ENCODE results near the gene SENP2.
"Not testable (repeated sequence)": the region's sequence is repeated elsewhere in the genome, so short reads cannot be mapped to it uniquely, and the experiment has no call there.

Gene SENP2

DNA sequence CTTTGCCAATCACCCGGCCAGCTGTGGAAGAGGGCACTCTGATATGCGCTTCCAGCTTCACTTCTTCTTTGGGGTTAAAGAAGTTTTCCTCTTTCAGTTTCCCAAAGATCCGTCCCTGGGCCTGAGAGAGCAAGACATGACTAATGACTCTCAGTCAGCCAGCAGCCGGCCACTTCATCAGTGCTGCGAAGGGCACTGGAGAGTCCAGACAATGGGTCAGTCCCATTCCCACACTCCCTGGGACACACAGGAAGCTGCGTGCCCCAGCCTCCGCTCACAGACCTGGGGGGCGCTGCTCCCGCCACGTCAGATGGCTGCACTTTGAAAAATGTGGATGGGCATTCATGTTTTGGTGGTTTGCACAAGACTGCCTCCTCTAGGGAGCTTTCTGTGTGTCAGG, 63.3 kb downstream of the SENP2 start:
- no peak for DNase-seq

DNA sequence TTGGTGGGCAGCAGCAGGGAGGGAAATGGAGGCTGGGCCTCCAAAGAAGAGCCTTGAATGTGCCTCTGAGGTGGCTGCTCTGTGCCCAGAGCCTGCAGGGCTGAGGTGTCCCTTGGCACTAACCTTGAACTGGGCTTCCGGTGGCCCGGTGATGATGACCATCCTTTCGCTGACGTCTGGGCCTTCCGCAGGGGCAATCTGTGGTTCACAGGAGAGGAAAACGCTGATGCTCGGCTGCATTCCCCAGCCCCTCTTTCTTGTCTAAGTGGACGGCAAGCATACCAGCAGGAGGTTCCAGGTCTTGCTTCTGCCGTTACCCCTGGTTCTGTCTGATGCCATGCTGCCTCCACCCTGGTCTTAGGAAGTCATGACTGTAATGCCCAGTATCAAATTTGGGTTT, 65.9 kb downstream of the SENP2 start:
- no peak for DNase-seq

DNA sequence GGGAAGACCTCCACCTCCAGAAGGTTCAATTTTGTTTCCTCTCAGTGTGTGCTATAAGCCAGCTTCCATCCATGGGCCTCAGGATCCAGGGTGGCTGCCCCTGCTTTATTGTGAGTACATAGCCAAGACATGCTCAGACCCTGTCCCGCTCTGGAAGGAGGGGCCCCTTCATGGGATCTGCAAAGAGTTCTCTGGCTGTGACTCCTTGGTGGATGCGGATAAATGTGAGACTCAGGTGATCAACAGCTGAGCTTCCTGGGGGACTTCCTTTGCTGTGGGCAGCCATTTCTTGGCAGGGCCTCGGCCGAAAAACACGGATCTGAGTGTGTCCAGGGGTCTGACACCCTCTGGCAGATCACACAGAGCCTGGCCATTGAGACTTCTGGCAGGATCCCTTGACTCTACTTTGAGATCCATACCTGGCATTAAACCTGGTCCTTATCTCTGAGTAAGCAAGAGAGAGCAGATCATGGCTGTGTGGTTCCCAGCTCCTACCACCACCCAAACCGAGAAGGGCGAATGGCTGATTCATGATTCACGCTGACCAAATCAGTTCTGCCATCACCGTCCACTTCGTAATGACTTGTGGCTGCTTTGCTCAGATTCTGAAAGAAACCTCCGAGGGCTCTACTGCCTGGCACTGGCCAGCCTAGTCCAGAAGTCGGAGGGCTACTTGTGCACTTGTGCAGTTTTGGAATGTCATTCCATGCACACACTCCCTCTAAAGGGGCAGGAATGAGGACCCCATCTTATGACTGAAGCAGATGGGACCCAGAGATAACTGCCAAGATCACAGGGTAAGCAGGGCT, 68.1 kb downstream of the SENP2 start:
- no peak for DNase-seq

DNA sequence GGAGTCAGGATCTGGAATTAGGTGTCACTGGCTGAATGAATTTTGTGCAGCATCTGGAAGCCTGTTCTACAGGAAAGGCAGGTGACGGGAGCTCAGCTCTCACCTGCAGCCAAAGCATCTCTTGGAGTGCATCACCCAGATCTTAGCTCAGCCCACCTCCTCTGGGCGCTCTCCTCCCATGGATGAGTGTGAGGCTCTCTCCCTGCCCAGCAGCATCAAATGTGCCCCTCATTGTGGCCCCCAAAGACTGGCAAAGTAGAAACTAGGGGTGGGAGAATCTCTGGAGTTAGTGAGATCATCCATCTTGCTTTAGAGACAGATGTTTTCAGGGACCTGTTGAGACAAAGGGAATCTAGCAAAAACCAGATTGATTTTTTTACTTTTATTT, 68.7 kb downstream of the SENP2 start:
- no peak for DNase-seq

DNA sequence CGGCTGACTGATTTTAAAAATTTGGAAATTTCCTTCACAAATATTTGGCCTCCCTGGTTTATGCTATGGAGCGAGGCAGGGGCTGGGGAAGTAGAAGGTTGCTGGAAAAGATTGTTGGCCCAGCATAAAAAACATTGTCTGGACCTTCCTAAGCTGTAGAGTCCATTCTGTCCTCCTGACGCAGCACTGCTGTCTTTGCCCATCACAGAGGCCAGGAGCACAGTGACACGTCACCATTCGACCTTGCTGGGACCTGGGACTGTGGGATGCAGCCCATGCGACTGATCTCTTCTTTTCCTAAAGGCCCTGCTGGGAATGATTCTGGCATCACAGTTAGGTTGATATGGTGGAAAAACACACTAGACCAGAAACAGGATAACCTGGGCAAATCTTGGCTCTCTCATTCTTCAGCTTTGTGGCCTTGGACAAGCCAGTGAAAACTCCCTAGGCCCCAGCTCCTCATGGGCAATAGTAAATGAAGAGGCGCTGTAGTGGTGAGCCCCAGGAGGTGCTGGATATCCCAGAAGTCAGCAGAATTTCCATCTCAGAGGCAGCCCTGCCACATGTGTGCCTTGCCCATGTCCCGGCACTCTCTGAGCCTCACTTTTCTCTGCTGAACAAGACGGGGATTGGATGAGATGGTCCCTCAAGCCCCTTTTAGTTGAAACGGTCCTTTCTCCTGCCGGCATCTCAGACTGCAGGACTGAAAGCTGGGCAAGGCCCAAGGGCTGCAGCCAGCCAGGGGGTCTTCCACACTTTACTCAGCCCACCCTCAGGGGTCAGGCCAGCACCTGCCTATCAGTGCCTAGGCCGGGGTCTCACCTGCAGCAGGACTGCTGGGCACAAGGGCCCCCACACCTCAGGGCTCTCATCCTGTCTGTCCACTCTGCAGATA, 69.6 kb downstream of the SENP2 start:
- DNase-seq, result no peak

DNA sequence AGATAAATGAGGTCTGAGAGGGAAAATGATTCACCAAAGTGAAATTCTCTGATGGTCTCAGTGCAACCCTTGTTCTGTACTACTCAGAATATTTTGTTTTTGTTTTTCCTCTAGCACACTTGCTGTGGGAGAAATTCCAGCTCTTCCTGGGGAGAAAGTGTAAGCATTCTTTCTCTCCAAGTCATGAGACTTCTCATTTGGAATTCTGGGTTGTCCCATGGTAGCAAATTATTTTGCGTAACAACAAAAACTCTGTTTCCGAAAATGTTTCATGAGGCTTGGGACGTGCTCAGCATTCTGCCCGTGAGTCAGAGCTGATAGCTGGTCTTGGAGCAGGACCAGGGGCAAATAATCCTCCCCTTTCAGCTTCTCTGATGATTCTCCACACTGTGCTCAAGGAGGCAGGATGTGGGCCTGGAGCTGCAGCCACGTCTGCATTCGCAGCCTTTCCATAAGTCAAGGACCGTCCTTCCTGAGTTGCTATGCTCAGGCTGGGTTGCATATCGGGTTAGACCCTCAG, 70.3 kb downstream of the SENP2 start:
- no peak for DNase-seq

DNA sequence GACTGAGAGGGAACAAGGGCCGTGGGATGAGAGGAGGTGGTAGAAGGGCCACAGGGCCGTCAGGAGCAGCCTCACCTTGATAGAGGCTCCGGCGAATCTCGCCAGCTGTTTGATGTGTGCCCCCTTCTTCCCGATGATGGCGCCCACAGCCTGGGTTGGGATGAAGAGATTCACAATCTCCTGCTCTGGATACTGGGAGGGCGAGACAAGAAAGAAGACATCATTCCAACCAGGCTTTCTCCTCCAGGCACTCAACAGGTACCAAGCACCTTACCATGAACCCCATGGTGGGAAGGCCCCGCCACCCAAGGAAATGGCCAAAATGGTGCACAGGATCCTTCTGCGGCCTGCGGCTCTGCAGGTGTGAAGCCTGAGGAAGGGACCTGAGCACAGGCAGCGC, 71.1 kb downstream of the SENP2 start:
- DNase-seq, result no peak

DNA sequence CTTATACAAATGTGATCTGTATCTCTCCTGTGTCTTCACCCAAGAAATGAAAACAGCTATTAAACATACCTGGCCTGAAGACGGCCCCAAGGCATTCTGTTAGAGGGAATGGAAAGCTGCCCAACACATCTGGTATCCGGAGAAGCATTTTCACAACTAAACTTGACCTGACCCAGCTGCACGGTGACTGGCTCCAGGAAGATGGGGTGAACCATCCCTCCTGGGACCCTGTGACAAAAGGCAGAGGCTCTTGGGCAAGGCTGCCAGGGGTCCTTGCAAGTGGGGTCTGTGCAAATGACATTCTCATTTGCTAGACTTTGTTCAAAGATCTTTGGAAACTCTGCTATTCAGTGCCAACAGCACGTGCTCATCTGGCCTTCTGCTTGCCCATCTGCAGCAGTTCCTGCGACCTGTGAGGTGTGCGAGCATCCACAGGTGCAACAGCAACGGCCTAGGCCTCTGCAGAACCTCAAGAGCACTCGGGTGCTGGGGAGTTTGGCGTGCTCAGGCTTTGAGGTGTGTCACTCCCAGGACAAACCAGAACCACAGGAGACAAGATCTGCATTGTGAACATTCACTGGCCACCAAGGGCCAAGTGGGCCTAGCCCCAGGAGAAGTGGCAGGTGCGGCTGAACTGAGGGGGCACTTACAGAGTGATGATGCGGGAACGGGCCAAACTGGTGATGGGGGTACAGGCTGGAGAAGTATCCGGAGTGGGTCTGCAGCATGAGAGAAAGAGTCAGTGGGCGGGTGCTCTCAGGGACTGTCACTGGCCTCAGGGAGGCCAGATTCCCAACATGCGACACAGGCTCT, 71.8 kb downstream of the SENP2 start:
- no peak for DNase-seq

DNA sequence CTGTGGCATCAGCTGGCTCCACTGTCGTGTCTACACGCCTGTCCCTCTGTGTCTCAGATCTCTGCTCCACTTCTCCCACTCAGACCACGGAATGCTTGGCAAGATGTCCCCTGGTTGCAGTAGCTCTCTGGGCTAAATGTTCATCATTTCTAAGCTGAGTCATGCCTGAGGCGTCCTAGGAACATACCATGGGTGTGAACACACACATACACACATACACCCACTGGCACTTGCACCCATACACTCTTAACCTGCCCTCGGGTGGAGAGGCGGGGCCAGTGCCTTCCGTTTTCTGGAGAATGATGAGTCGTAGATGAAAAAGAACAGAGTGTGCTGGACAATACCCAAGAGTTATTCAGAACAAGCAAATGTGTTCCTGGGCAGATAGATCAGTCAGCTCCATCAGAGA, 72.4 kb downstream of the SENP2 start:
- no peak for DNase-seq

DNA sequence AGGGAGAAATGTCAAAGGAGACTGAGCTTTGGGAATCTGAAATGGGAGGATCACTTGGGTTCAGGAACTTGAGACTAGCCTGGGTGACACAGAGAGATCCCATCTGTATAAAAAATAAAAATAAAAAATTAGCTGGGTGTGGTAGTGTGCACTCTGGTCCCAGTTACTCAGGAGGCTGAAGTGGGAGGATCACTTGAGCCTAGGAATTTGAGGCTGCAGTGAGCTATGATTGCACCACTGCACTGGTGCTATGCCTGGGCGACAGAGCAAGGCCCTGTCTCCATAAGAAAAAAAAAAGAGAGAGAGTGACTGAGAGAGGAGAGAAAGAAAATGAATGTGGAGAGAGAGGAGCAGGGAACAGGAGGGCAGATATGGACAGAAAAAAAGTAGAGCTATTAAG, 72.8 kb downstream of the SENP2 start:
- DNase-seq, result no peak

DNA sequence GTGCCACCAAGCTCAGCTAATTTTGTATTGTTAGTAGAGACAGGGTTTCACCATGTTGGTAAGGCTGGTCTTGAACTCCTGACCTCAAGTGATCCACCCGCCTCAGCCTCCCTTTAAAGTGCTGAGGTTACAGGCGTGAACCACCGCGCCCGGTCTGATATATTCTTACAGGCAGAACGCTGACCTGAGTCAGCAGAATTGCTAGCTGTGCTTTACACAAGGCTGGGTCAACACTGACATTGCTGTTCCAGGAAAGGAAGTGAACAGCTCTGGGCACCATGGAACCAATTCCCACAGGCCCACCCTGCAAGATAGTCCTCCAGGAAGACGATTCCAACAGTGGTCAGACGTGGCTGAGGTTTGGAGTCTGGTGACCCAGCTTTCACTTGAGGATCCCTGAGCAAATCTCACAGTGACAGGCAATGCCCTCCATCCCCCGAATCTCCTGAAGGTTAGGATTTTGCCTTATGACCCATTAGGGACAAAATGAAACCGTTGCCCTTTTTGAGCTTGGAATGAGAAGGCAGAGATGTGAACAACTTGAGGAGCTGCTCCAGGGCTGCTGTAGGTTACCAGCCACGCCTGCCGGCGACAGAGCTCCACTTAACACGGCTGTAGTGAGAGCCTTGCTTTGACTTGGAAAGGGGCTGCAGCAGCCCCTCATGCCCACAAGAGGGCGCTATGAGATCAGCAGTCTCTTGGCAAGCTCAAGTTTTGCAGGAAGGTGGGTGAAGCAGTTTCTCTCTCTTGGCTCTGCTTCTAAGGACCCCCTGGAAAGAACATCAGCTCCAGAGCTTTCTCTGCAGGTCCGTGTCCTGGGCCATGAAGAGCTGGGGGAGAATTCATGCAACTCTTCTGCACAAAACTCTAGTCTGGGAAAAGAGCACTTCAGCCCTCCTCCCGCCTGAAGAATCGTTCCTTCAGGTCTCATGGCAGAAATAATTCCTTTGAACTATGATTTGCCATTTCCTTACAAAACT, 74.1 kb downstream of the SENP2 start:
- DNase-seq, result peak; percentile 66

DNA sequence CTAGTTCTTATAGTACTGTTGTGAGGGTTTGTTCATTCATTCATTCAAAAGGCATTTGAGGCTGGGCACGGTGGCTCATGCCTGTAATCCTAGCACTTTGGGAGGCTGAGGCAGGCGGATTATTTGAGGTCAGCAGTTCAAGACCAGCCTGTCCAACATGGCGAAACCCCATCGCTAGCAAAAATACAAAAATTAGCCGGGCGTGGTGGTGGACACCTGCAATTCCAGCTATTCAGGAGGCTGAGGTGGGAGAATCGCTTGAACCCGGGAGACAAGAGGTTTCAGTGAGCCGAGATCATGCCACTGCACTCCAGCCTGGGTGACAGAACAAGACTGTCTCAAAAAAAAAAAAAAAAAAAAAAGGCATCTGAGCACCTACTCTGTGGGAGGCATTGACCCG, 75.2 kb downstream of the SENP2 start:
- DNase-seq, result not testable (repeated sequence)

DNA sequence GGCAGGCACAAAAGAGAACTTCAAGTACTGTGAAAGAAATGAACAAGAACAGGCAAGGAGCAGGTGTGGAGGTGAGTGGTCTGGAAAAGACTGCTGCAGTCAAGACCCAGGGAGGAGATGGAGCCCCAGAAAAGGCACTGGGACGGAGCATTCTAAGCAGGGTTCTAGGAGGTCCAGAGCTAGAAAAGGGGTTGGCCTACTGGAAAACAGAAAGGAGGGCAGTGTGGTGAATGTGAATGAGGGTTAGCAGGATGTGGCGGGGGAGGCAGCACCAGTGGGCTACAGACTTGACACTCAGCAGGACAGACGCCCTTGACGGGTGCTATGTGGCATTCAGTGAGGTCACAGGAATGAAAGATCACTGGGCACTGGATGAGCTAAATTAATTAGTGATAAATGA, 75.7 kb downstream of the SENP2 start:
- no peak for DNase-seq

DNA sequence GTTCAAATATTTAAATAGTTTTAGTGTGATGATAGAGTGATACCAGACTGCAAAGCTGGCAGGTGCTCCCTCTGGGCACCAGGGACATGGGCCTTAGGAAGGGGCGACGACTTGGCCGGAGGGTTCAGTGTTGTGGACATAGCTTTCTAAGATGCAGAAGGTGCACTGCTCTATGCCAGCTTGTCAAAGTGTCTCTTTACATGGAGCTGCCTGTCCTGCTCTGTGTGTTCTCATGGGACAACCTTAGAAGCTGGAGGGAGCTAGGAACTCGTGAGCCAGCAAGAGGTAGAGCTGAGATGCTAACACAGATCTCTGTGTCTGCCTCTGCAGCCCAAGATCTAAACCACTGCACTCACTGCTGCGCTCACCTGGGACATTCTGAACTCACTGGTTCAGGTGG, 77.8 kb downstream of the SENP2 start:
- no peak for DNase-seq

DNA sequence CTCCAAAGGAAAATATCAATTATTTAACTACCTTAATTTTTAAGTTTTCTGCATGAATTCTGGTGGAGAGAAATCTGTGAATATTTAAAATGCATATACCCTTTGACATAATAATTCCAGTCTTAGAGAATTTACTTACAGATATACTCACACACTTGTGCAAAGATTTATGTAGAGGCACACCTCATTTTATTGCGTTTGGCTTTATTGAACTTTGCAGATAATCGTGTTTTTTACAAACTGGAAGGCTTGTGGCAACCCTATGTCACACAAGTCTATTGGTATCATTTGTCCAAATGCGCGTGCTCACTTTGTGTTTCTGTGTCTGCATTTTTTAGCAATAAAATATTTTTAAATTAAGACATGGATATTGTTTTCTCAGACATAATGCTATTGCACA, 81.5 kb downstream of the SENP2 start:
- DNase-seq, result no peak

DNA sequence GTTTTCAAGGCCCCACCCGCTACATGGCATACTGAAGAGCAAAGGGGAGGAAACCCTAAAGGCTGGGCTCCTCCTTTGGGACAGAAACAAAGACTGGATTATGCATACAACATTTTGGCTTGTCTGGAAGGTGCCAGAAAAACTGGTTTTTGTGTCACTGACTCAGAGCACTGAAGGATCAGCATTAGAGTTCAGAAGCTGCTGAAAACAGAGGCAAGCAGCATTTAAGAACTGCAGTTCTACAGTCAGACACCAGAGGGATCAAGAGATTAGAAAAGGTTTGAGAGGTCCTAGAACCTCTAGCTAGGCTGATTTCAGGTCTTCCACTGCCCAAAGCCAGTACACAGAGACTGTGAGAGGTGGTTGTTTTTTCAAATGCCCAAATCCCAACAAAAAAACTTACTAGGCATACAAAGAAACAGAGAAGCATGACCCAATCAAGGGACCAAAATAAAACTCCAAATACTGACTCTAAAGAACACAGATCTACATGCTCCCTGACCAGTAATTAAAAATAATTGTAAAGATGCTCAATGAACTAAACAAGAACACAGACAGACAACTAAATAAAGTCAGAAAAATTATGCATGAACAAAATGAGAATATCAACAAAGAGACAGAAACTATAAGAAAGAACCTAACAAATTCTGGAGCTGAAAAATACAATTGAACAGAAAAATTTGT, 91.2 kb downstream of the SENP2 start:
- DNase-seq, result no peak

DNA sequence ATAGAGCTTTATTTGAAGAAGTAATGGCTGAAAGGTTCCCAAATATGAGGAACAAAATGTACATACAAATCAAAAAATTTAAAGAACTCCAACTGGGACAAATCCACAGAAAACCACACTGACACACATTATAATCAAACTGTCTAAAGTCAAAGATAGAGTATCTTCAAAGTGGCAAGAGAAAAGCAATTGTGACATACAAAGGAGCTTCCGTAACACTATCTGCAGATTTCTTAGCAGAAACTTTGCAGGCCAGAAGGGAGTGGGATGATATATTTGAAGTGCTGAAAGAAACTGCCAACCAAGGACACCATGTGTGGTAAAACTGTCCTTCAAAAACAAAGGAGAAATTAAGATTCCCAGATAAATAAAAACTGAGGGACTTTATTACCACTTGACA, 91.9 kb downstream of the SENP2 start:
- no peak for DNase-seq

DNA sequence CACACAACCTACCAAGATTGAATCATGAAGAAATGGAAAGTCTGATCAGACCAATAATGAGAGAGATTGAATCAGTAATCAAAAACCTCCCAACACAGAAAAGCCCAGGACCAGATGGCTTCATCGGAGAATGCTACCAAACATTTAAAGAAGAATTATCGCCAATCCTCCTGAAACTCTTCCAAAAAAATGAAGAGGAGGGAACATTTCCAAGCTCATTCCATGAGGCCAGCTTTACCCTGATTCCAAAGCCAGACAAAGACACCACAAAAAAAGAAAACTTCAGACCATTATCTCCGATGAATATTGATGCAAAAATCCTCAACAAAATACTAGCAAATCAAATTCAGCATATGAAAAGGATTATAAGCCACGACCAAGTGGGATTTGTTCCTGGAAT, 94.1 kb downstream of the SENP2 start:
- no peak for DNase-seq
